GM19397 (cell line): ENCODE data around the gene IGF1R.

Experiments used
- ATAC-seq: cut with Tn5 transposase; IDR thresholded peaks from one replicate; pipeline ENCODE4 v1.9.1; 2021; ENCODE audit warnings: mild to moderate bottlenecking, moderate library complexity; ENCODE audit not compliant: unreplicated experiment

The IGF1R gene

GRCh38 chr15:98937413-98938104, 289.2 kb downstream of the IGF1R start:
- ATAC-seq, result no peak

- ATAC-seq, result no peak
These were observed 289.7 kb downstream of the IGF1R start for GRCh38 chr15:98938105-98938417.

DNA sequence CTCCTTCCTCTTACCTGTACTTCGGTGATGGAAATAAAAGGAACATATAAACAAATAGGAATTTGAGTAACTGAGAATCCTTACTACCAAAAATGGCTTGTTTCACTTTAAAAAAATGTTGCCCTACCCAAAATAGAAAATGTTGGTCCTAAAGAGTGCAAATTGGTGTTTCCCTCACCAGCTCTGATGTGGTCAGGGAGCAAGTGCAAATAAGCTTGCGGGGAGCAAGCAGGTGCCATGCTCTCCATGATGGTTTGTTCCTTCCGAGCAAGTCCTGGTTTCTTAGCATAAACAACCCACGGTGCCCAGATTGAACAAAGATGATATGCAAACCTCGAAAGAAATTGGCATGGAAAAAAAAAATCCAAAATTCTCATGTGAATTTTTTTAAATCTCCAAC, 290.5 kb downstream of the IGF1R start:
- ATAC-seq, result no peak

DNA sequence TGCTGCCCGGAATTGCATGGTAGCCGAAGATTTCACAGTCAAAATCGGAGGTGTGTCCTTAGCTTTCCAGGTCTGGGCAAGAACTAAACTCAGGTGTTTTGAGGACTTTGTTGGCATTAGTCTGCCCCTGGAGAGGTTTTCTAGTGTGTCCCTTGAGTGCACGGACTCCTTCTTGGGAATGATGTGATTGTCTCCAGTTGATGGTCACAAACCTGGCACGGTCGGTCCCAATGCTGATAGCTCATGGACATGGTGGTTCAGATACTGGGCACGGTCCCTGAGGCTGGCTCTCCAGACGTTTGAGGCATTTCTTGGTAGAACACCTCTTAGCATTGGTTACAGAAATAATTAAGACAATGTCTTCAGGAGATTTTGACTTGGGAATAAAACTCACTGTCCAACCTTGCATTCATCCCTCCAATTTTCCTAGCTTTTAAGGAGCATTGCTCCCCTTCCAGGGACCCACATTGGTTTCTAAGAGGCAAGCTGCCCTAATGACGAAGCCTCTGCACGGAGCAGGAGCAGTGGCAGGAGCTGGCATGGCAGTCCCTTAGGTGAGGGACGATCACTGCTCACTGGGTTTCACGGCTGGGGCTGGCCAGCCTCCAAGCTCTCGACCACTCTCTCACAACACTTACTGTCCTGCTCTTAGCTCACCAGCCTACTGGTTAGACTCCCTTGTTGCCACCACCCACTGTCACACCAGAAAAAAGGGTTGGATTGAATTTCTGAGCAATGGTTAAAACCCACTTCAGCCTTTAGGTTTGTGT, 291.2 kb downstream of the IGF1R start:
- no peak for ATAC-seq

DNA sequence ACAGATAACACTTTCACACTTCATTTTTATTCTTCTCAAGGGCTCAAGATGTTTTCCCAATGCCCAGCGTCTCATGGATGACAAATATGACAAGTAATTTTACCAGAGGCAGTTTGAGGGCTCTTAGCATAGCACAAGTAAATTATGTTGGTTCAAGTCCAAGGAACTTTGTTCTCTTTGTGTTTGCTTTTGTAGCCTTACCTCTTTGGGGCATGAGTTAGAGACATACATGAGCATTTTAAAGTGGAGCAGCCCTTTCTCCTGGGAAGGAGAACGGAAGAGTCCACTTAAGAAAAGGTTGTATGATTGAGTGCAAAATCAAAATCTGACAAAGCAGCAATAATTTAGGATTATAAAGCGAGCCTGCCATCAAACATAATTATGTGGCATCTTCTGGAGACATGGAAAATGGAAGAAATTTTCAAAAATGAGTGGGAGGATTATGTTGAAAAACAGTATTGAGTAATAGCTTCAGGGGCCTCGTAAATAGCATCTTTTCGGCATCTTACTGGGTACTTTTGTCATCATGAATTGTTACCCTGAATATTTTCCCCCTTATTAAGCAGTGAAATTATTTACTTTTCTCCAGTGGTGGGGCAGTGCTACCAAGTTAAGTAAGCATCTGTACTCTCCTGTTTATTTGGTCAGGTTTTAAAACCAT, 293.4 kb downstream of the IGF1R start:
- ATAC-seq, result no peak

- no peak for ATAC-seq
These were observed 294.1 kb downstream of the IGF1R start for GRCh38 chr15:98942431-98942830.

DNA sequence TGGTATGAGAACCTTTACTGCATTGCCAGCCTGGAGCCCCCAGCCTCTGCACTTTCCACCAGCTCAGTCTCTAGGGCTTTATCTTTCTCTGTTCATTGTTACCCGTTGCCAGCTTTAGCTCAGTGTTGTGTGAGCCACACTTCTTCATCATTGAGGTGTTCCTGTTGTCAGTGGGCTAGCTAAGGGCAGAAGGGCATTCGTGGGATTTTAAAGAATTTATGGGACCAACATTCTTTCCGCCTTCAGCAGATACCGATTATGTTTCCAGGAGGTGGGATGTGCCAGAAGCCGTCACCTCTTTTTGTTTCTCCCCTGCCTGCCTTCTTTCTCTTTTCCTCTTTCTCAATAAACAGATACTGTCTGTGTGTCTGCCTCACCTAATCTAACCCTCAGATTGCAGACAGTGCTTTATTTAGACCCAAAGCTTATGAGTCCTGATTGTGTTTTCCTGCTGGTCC, 294.7 kb downstream of the IGF1R start:
- no peak for ATAC-seq

GRCh38 chr15:98943601-98944151, 295.3 kb downstream of the IGF1R start:
- ATAC-seq, result no peak

DNA sequence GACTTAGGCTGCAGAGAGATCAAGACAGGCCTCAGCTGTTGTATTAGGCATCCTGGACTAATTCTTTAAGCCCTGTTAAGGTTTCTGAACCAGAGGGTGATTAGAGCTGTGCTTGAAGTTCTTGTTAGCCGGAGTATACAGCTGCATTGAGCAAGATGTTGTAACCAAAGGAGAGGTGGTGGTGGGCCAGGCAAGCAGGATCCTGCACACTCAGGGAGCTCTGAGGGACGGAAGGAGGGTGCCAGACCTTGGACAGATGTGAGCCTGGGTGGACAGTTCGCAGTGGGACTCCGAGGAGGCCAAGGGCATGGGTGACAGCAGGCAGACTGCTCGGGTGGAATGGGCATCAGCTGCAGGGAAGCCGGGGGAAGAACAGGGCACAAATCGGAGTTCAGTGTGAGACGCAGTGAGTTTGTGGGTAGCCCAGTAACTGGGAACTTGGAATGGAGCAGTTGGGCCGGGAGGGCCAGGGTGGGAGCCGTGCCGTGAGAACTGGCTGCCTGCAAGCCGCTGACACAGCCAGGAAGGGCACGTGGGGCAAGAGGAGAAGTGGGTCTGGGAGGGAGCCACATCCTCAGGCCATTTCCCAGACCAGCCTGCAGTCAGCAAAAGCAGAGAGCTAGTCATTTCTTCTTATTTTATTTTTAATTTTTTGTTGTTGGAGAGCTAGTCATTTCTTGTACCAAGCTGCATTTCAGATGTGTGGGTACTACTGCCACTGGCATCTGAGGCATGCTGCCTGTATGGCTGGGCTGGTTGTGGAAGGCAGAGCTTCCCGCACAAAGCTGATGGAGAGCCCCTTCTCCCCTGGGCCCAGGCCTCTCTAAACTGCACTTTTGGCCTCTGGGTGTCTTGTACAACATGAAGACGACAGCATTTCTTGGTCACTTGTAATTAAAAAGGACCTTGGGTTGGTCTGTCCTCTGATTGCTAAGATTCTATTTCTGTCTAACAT, 298.2 kb downstream of the IGF1R start:
- no peak for ATAC-seq

GRCh38 chr15:98948456-98948855, 300.1 kb downstream of the IGF1R start:
- ATAC-seq, result no peak

DNA sequence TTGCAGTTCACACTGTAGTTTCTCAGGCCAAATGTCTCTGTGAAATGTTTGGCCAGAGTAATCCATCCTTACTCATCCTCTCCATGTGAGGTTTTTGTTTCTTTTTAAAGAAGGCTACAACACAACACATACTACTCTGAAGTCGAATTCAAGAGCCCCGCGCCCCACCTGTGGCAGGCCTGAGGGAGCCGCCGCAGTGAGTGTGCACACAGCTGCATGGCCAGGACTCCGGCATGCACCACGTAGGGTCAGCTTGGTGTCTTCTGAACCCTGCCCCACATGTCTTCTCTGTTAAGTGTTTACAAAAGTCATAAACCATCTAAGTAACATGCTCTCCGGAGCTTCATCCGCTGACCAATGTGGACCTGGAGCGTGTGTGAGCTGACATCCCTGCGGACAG, 300.6 kb downstream of the IGF1R start:
- ATAC-seq, result no peak

DNA sequence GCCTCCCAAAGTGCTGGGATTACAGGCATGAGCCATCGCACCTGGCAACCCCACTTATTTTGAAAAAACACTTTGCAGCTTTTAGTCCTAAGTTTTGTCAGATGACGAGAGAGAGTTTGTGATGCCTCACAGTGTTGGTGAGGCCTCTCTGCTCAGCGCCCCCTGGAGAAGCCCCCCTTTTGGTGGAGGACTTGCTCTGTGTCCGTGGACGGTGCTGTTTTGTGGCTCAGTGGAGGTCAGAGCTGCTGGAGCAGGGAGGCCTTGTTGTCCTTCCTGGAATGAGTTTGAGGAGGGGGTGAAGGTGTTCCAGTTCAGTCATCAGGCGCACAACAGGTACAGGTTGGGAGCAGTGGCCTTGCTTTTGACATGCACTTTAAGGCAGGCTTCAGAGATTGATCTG, 301.3 kb downstream of the IGF1R start:
- ATAC-seq, result no peak

GRCh38 chr15:98950248-98950647, 301.9 kb downstream of the IGF1R start:
- ATAC-seq, result no peak

GRCh38 chr15:98951004-98951403, 302.7 kb downstream of the IGF1R start:
- ATAC-seq, result no peak

- ATAC-seq, result no peak
These were observed 303.4 kb downstream of the IGF1R start for GRCh38 chr15:98951493-98952320.

DNA sequence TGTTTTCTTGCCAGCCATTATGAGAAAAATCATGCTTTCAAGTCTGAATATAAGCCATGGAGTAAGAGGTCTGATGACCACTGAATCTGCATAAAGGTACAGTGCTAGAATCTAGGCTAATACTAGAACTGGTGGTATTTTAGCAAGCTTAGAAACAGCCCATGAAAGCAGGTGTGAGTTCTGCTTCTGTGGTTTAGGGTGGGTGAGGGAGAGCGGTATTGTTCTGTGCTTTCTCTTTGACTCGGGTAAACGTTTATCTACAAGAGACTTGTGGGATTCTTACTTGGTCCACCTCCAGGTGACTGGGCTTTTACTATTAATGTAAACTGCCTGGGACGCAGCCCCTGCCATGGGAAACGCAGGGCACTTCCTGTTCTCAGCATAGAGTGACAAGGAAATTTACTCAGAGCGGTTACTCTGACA, 304.1 kb downstream of the IGF1R start:
- ATAC-seq, result peak; percentile 90

DNA sequence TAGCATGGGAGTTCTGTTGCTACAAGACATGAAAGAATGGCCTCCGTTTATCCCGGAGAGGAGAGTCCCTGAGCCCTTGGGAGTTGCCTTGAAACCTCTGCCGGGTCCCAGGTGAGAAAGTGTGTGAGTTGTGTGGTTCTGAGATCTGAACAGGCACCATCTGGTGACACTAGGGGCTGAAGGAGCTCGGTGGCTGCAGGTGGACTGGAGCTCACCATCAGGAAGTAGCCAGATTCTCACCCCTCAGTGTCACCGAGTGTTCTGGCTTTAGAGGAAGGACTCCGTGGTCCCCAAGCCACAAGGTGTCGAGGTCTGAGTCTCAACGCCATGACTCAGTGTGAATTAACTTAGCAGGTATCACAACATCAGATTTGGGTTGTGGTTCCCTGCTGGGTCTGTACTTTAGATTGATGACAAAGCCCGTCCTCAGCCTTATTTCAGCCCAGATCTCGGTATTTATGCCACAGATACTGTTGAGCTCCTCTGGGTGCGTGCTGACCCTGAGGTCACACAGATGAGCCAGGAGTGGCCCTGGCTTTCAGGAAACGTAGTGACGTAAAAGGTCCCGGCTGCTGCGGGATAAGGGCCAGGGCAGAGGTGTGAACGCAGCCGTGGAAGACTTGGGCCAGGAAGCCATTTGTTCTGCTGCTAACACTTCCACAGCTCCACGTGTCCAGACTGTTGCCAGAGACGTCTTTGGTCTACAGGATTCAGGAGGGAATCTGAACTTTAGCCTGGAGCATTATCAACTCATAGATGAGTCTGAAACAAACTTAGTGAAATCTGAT, 304.9 kb downstream of the IGF1R start:
- ATAC-seq, result no peak

- no peak for ATAC-seq
These were observed 305.6 kb downstream of the IGF1R start for GRCh38 chr15:98953968-98954367.

DNA sequence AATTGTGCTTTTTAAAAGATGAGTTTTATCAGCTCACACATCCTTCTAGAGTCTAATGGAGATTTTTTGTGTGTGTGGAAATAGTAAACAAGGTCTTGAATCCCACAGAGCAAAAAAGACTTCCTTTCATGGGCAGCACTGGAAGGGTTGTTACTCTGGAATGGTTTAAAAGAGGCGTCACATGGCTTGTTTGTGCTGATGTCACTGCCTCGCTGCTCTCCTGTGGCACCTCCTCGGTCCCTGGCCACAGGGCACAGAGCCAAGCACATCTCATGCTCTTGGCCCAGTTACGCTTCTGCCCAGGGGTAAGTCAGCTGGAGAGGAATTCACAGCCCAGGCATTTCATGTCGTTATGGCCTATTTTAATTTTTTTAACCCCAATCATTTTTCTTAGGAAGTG, 306.1 kb downstream of the IGF1R start:
- ATAC-seq, result no peak
